IPS-20b (cell line): ENCODE data around the gene ENPP3.
"Not testable (repeated sequence)": the region's sequence is repeated elsewhere in the genome, so short reads cannot be mapped to it uniquely, and the experiment has no call there.

ENCODE experiments used
- H3K27ac ChIP-seq: one replicate; pipeline ENCODE4 v1.5.1; 2013; ENCODE audit warnings: low read length
- H3K27me3 ChIP-seq: 2 replicates; pipeline ENCODE4 v1.6.1; 2013; ENCODE audit warnings: mild to moderate bottlenecking, low read length, inconsistent platforms; ENCODE audit not compliant: insufficient read depth
- H3K36me3 ChIP-seq: 2 replicates; pipeline ENCODE4 v1.6.1; 2013; ENCODE audit warnings: low read depth, mild to moderate bottlenecking, inconsistent platforms, low read length, moderate library complexity; ENCODE audit not compliant: insufficient read depth
- H3K4me1 ChIP-seq: 2 replicates; pipeline ENCODE4 v1.6.1; 2013; ENCODE audit warnings: mild to moderate bottlenecking, control low read depth, inconsistent platforms, low read length, moderate library complexity; ENCODE audit not compliant: insufficient read depth
- H3K4me3 ChIP-seq: 2 replicates; pipeline ENCODE4 v1.5.1; 2013; ENCODE audit warnings: mild to moderate bottlenecking, low read length, inconsistent platforms
- H3K9ac ChIP-seq: 2 replicates; pipeline ENCODE4 v1.6.1; 2013; ENCODE audit warnings: low read depth, mild to moderate bottlenecking, inconsistent platforms, low read length, moderate library complexity
- H3K9me3 ChIP-seq: 2 replicates; pipeline ENCODE4 v1.6.1; 2013; ENCODE audit warnings: mild to moderate bottlenecking, low read depth, low read length, inconsistent platforms; ENCODE audit not compliant: insufficient read depth

Gene ENPP3

DNA sequence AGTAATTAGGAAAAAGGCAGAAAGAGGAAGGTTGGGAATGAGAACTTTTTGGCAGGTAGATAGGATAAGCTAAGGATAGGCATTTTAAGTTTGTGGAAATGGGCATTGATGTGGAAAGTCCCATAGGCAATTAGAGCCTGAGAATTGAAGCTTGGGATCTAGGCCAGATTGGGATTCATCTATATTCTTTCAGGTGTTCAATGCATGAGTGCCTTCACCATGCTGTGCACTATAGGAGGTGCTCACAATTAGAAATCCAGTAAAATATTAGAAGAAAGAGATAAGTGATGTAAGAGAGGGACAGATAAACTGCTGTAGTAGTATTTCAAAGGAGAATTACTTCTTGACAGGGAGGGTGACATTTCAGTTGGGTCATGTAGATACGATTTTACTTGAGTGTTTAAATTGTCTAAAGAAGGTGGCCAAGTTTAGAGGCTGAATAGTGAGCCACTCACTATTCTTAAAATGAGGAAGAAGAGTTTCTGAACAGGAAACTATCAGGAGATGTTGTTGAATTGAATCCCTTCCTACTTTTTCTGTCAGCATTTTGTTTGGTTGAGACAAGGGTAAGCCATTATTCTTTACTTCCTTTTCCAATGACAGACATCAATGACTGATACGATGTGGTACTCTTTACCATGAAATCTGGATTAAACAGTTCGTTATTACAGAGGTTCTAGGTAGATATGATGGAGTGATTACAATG is 104.7 kb downstream of the ENPP3 start:
- Histone ChIP-seq H3K36me3 (no peaks in the 10 kb centered on the region), H3K4me1 (peaks cover 11% of the 10 kb centered on the region), H3K9me3 (no peaks in the 10 kb centered on the region), H3K9ac (no peak overlapping the region), H3K27me3 (no peaks in the 10 kb centered on the region), H3K4me3 (no peak overlapping the region), H3K27ac (no peak overlapping the region)

DNA sequence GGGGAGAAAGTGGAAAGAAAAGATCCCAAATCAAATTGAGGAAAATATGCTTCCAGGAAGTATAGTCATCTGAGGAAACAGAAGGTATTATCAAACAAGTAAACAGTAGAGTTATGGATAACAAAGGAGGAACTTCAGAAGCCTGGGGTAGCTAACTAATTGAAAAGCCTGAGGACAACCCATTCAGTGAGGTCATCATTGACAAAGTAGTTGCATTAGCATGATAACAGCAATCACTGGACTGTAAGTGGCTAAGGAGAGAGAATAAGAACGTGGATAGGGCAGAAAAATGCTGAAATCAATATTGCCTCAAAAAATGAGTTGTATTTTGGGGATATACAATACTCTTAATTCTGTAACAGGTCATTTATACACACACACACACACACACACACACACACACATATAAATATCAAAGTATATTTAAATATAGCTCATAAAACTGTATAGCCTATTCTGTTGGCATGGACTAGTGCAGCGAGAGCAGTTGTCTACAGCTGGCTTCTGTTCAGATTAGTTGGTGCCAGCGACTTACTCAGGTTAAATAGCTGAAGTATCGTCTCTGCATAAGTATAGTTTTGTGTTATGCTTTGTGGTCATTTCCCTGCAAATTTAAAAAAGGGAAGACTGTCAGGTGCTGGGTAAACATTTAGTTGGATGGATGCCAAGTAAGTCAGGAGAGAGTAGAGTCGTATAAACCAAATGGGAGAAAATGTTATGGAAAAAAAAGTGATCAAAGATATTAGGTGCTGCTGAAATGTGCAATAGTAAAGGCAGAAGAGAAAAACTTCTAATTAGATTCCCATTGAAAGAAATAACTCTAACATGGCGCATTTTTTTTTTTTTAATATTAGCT is 107.6 kb downstream of the ENPP3 start:
- Histone ChIP-seq H3K9me3 (no peaks in the 10 kb centered on the region), H3K27ac (no peak overlapping the region), H3K4me1 (peaks cover 11% of the 10 kb centered on the region), H3K27me3 (no peaks in the 10 kb centered on the region), H3K36me3 (no peaks in the 10 kb centered on the region), H3K4me3 (no peak overlapping the region; the same call in 1 of the 2 replicates), H3K9ac (no peak overlapping the region)

DNA sequence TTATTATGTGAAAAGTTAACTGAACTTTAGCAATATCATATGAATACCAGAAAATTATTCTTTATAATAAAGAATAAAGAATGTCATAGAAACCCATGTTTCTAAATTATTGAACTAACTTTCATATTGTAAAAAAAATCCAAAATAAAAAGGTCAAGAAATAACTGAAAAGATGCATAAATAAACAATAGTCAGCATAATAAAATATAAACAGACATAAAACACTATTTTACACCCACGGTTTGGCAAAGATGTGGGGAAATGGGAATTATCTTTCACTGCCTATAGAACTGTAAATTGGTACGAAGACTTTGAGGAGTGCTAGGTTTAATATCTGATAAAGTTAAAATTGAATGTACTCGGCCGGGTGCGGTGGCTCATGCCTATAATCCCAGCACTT is 108.4 kb downstream of the ENPP3 start:
- Histone ChIP-seq H3K4me1 (peaks cover 11% of the 10 kb centered on the region), H3K36me3 (no peaks in the 10 kb centered on the region), H3K9ac (no peak overlapping the region), H3K4me3 (no peak overlapping the region), H3K9me3 (no peaks in the 10 kb centered on the region), H3K27ac (no peak overlapping the region), H3K27me3 (no peaks in the 10 kb centered on the region)

GRCh38 chr6:131747821-131748353 is 110.8 kb downstream of the ENPP3 start:
- Histone ChIP-seq H3K36me3 (no peaks in the 10 kb centered on the region), H3K27ac (no peak overlapping the region), H3K4me3 (no peak overlapping the region), H3K4me1 (peaks cover 11% of the 10 kb centered on the region), H3K27me3 (no peaks in the 10 kb centered on the region), H3K9ac (no peak overlapping the region), H3K9me3 (no peaks in the 10 kb centered on the region)

- Histone ChIP-seq H3K4me3 (no peak overlapping the region), H3K9me3 (no peaks in the 10 kb centered on the region), H3K4me1 (peaks cover 10% of the 10 kb centered on the region), H3K27ac (no peak overlapping the region), H3K36me3 (no peaks in the 10 kb centered on the region), H3K27me3 (no peaks in the 10 kb centered on the region), H3K9ac (no peak overlapping the region)
These were observed 111.9 kb downstream of the ENPP3 start for GRCh38 chr6:131749023-131749422.

- not testable (repeated sequence) for H3K9ac ChIP-seq, H3K36me3 ChIP-seq, H3K4me3 ChIP-seq, H3K9me3 ChIP-seq, H3K27me3 ChIP-seq, H3K27ac ChIP-seq, H3K4me1 ChIP-seq
These were observed 114.1 kb downstream of the ENPP3 start for GRCh38 chr6:131751012-131751715.

GRCh38 chr6:131754088-131754487 is 117.0 kb downstream of the ENPP3 start:
- Histone ChIP-seq H3K27me3 (no peaks in the 10 kb centered on the region), H3K4me3 (no peak overlapping the region), H3K27ac (no peak overlapping the region), H3K9ac (no peak overlapping the region), H3K4me1 (no peaks in the 10 kb centered on the region), H3K9me3 (no peaks in the 10 kb centered on the region), H3K36me3 (no peaks in the 10 kb centered on the region)

DNA sequence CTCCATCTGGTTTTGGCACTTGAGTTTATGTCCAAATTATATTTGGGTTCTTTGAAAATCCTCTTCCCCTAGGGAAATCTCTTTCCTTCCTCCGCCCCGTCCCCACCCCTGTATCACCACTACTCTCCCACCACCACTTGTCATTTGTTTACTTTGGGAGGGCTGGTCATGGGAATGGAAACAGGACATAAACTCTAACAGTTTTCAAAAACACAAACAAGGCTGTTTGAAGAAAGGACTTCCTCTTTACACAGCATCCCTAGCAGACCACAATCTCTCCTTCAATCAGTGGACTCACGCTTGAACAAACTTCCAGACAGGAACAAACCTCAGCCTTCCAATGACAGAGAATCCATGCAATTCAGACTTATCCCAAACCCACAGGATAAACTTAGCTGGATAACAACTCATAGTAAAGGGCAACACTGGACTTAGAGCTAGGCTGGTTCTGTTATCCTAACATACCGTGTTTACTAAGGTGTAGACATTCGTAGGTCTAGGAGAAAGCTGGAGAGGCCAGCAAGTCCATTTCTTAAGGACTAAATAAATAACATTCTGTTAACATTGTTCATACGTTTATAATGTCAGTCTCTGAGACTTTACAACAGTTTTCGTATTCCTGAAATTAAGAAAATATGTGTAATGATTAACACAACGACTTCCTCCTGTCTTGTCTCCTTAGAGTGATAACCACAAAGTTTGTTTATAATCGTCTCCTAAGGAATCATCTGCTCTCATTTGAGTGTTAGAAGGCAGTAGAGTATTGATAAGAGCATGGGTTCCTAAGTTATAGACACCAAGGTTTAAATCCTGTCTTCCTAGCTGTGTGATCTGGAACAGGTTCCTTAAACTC is 117.8 kb downstream of the ENPP3 start:
- Histone ChIP-seq H3K4me1 (no peaks in the 10 kb centered on the region), H3K36me3 (no peaks in the 10 kb centered on the region), H3K9ac (no peak overlapping the region), H3K4me3 (no peak overlapping the region), H3K9me3 (no peaks in the 10 kb centered on the region), H3K27me3 (no peaks in the 10 kb centered on the region), H3K27ac (no peak overlapping the region)

- Histone ChIP-seq H3K27me3 (no peaks in the 10 kb centered on the region), H3K9ac (no peak overlapping the region), H3K9me3 (no peaks in the 10 kb centered on the region), H3K4me3 (no peak overlapping the region), H3K4me1 (no peaks in the 10 kb centered on the region), H3K36me3 (no peaks in the 10 kb centered on the region), H3K27ac (no peak overlapping the region)
These were observed 118.5 kb downstream of the ENPP3 start for GRCh38 chr6:131755597-131755996.

DNA sequence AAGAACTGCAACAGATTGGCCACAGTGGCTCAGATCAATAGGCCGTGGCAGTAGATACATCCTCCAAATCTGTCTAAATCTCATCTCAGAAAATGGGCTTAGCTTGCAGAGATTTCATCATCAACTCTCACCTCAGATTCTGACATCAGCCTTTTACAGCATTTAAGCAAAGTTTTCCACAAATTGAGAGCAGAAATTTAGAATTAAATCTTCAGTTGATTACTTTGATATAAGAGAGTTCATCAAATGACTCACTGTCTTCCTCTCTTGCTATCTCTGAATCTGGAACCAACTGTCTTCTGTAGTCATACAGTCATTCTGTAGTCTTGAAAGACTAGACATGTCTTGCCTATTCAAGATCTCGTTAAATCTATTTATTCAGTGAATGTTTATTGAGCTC is 118.9 kb downstream of the ENPP3 start:
- no peaks in the 10 kb centered on the region for H3K9me3 ChIP-seq
- H3K27me3 ChIP-seq = no peaks in the 10 kb centered on the region
- no peak overlapping the region for H3K4me3 ChIP-seq
- H3K9ac ChIP-seq = no peak overlapping the region
- no peaks in the 10 kb centered on the region for H3K4me1 ChIP-seq
- no peaks in the 10 kb centered on the region for H3K36me3 ChIP-seq
- H3K27ac ChIP-seq = no peak overlapping the region

- no peaks in the 10 kb centered on the region for H3K9me3 ChIP-seq
- H3K9ac ChIP-seq = no peak overlapping the region
- H3K27ac ChIP-seq = no peak overlapping the region
- H3K4me3 ChIP-seq = no peak overlapping the region
- H3K36me3 ChIP-seq = no peaks in the 10 kb centered on the region
- no peaks in the 10 kb centered on the region for H3K4me1 ChIP-seq
- H3K27me3 ChIP-seq = no peaks in the 10 kb centered on the region
These were observed 121.8 kb downstream of the ENPP3 start for GRCh38 chr6:131758920-131759319.
